Measurements from ENCODE around the gene UBIAD1.

The UBIAD1 gene, protein sequence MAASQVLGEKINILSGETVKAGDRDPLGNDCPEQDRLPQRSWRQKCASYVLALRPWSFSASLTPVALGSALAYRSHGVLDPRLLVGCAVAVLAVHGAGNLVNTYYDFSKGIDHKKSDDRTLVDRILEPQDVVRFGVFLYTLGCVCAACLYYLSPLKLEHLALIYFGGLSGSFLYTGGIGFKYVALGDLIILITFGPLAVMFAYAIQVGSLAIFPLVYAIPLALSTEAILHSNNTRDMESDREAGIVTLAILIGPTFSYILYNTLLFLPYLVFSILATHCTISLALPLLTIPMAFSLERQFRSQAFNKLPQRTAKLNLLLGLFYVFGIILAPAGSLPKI

DNA sequence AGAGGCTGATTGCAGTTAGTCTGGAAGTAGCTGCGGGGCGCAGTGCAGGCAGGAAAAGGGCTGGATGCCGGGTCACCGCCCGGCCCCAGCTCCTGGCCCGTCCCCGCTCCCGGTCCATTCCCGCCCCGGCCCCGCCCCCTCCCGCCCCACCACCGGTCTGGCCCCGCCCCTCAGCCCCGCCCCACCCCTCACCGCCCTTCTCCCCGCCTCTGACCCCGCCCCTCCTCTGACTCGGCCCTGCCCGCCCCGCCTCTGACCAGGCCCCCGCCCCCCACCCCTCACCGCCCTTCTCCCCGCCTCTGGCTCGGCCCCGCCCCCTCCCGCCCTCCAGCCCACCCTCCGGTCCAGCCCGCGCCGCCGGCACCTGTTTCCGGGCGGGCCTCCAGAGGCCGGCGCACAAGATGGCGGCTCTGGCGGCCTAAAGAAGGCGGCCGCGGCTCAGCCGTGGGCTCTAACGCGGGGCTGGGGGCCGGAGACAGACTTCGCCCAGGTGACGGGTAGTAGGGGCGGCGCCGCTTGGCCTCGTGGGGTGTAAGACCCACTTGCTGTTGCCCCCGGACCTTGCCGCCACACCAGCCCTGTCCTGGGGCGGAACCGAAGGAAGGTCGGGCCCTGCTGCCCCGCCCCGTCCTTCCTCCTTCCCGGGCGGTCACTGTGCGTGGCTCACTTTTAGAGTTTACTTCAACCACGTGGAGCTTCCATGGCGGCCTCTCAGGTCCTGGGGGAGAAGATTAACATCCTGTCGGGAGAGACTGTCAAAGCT is at the start of gene UBIAD1:
UBIAD1 (plus strand) TSS at position 367 of the 763 bp plus-strand sequence; CDS start at position 701, 334 bp downstream.
- peak; percentile 86 for DNase-seq

DNA sequence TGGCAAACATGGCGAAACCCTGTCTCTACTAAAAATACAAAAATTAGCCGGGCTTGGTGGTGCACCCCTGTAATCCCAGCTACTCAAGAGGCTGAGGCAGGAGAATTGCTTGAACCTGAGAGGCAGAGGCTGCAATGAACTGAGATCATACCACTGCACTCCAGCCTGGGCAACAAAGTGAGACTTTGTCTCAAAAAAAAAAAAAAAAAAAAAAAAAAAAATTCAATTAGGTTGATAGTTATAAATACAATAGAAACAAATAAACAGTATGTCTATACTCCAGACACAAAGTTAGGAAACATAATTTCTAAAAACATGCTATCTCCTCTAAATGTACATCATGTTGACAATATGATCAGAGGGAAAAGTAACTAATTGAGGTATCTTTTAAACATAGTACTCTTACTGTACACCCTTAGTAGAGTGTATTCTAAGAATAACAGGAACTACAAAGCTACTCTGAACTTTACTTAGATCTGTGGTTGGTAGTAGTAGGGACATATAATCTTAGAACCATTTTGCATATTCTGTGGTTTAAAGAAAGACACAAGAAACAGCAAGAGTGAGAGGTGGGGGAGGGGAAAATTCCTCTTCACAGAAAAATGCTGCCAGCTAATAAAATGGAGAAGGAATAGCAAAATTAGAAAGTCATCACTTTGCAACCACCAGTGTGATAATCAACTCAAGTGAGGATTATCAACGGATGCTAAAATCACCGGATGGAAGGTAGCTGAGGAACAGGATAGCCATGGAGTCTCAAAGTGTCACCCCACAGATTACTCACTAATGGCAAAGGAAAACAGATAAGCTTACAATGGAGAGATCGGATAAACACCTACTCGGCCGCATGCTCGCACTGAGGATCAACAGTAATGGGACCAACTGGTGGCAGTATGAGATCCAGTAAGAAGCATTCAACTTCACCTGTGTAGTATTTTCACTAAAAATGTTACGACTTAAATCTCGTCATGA is 45.6 kb upstream of the UBIAD1 start:
- DNase-seq = peak; percentile 40

DNA sequence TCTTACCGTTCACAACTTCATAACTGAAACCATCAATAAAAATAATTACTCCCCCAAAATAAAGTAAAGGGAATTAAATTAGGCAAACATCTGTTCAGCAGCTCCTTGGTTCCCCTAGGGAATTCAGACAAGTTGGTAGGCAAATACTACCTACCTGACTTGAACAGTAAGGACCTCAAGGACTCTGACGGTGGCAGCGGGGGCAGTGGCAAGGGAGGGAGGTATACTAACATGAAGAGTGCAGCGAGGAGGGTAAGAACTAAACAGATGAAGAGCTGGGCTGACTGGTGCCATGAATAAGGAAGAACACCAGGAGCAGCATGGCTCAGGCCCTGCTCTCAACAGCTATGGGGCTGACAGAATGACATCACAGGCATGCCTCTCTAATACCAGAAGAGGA is 43.8 kb upstream of the UBIAD1 start:
- DNase-seq = no peak

DNA sequence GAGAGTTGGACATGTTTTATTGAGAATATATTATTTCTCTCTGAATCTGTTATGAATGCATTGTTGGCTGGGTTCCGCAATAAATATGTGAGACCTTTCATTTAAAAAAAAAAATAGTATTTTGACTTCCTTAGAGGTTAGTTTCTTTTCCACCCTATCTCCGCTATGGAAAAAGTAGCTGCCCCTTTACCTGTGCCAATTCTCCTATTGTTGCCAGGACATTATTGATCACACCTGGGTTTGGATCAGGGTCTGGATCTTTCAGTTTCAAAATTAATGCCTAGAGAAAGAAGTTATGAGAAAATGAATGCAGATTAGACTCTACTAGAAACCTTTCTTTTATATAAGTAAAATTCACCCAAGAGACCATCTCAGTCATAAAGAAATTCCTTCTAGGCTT is 39.8 kb upstream of the UBIAD1 start:
- no peak for DNase-seq

DNA sequence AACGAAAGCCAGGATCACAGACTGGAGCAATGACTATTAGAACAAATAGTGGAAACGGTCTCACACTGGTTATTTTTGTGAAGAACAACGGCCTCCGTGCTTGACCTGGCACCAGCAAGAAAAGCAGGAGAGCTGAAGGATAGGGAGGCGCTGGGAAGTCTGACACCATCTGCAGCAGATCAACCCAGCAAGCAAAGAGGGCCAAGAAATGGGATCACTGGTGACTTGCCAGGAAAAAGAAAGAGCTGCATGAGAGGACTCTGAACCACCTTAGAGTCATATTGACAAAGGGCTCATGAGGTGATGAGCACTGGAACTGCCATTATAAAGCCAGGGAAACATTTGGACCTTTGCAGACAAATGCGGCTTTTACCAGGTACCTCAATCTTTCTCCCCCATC is 35.6 kb upstream of the UBIAD1 start:
- no peak for DNase-seq

DNA sequence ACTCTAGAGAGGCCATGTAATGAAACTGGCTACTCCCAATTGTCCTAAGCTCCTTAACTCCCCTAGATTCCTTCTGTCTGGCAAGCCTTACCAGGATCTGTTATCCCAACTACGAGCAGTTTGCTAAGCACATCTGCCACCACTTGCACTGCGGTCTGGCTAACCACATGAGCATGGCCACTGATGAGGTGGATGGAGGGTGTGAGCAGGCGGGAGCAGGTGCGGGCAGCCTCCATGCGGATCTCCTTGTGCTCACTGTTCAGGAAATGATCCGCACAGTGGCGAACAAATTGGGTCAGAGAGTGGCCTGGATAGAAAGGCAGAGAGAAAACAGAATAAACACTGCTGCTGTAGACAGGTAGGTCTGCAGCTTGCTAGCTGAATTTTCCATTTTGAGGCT is 34.7 kb upstream of the UBIAD1 start:
- no peak for DNase-seq

DNA sequence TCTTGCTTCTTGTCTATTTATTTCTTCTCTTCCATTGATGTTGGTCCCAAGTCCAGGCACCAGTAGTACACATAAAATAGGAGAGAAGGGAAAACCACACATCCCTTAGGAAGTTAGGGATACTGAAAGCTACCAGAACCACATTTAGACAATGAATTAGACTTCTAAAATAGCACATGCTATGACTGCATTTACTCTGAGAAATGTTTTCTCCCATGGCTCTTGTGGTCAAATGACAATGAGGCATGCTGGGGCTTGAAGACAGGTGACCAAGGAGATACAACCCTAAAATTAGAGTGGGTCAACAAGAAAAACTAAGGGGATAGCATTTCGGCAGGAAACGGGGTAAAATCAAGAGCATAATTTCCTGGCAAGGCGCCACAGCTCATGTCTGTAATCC is 27.8 kb upstream of the UBIAD1 start:
- no peak for DNase-seq

DNA sequence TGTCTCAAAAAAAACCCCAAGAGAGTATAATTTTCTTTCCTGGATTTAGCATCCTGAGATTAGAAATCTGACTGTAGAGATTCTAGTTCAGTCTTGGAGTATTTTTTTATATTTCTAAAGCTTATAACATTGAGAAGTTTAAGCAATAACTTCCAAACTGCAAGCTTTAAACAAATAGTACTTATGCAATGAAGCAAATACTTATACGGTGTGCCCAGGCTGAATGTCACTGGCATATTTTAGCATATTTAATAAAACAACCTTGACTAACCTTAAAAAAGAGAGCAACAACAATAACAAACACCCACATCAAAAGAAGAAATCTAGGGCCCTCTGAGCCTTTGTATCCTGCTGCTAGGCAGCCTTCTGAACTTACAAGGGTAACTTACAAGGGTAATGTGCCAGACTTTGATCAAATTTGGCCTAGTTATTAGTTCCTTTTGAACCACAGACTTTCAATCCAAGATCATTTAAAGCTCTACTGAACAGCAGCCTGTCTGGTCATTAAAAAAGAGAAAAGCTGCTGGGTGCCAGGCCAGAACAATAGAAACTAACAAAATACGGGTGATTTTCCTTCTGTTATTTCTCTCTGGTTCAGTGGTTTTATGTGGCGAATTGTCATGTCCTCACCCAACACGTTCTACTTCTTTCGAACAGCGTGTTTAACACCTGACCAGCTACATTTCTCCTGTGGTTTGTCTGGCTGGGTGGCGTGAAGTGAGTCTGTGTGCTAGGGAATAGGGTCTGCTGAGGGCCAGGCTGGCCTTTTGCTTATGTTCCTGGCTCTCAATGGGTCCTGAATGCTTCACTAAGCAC is 26.9 kb upstream of the UBIAD1 start:
- no peak for DNase-seq

DNA sequence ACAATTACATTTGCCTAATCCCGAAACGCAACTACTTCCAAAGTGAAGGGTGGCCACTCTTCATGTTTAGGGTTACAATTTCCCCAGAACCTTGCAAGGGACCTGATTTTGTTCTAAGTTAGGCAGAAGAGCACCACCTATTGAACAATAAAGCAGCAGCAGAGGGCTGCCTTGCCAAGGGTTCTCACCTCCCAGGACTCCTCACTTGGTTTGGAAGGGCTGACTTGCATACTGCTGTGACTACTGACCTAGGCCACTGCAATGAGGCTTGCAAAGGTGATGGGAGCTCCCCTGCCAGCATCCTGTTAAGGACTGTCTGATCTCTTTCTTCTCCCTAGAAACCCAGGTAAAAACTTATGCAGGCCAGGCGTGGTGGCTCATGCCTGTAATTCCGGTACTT is 24.8 kb upstream of the UBIAD1 start:
- DNase-seq = no peak

DNA sequence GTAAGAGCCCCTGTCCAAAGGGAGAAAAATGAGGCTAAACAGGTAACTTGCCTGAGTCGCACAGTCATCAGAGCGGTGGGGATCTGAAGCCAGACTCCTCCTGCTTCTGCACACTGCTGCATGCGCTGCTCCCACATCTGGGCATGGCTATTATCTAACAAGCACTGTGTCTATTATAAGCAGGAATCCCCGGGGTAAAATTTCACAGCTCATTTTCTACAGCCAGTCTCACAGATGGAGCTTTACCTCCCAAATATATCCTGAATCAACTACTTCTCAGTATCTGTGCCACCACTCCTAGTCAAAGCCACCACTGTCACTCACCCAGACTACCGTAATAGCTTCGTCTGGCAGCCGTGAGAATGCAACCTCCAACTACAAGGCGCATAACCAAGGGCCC is 20.5 kb upstream of the UBIAD1 start:
- no peak for DNase-seq

DNA sequence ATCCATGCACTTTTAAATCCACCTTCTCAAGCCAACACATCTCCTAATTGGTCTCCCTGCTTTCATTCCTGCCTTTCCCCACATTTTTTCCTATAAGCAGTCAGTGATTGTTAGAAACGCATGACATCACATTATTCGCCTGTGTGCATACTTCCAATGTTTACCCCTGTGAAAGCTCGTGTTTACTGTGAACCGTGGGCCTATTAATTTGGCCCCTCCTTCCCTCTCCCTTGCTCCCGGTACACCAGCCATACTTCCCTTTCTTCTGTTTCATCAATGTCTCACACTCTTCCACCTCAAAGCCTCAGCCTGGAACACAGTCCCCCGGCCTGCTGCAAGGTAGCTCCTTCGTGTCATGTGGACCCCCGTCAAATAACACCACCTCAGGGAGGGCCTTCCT is 19.8 kb upstream of the UBIAD1 start:
- DNase-seq = no peak

DNA sequence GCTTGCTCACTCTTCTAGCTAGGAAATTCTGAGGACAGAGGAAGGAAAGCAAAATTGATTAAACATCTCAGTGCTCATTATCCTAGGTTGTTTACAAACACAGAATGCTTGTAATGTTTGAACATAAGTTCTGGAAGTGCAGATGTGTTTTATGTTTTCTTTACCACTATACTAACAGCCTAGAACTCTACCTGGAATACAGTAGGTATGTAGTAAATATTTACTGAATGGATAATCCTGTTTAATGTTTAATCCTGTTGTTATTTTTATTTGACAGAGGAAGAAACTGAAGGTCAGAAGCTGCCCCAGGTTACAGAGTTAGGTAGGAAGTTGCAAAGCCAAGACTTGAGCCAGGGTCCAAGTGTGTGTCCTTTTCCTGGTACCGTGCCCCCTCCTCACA is 16.7 kb upstream of the UBIAD1 start:
- DNase-seq = no peak

DNA sequence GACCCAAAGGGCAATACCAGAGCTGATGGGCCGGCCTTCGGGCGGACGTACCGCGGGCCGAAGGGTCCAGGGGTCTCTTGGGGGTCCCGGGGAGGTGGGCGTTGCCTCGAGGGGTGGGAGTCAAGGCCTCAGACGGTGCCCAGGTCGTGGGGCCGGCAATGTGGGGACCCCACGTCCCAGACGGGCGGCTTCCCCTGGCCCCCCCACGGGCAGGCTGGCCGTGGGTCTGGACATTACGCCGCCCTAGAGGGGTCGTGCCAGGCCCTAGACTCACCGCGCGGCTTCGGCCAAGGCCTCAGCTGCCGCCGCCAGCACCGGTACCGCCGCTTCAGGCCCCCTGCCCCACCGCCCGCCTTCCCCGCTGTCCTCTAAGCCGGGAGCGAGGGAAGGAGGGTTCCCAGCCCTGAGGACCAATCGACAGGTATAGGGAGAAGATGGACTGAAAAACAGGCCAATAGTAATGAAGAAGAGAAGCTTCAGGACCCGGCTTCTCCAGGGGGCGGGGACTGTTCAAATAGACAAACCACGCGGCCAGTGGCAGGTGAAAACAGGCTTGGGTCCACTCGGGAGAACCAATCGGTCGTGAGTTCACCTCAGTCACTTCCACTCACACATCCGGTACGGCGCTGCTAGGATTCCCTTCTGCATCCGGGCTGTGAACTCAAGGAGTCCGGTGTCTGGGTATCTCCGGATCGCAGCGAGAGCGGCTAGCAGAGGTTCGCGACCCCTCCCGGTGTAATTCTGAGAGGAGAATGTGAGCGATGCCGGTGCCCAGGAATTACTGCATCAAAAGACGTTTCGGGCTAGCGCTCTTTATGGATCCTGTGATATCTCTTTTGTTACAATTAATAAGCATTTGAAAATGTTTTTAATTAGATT is 10.6 kb upstream of the UBIAD1 start, which contains the start of gene MTOR:
MTOR (minus strand) TSS at position 381 of the 879 bp plus-strand sequence. CDS start 3,142 bp downstream, outside the sequence.
- peak; percentile 100 for DNase-seq

DNA sequence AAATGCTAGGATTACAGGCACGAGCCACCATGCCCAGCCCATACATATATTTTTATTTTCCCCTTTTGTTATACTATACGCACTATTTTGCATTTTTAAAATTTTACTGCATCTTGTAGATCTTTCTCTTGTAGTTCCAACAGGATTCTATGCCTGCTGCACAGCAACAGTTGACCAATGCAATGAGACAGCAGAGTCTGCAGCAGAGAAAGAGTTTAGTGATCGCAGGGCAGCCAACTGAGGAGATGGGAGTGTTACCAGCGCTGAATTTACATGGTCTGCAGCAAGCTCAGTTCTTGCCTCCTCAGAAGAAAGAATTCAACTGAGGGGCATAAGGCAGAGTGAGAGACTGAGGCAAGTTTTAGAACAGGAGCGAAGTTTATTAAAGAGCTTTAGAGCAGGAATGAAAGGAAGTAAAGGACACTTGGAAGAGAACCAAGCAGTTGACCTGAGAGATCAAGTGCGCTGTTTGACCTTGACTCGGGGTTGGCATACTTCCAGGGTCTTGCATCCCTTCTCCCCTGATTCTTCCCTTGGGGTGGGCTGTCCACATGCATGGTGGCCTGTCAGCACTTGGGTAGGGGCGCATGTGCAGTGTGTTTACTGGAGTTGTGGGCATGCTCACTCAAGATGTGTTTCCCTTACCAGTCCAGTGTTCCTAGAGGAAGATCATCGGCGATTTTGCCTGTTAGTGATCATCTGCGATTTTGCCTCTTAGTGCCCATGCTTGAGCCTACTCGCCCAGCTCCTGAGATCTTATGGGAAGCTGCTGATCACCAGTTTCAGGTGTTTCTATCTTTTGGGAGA is 6.5 kb upstream of the UBIAD1 start:
- DNase-seq = no peak

DNA sequence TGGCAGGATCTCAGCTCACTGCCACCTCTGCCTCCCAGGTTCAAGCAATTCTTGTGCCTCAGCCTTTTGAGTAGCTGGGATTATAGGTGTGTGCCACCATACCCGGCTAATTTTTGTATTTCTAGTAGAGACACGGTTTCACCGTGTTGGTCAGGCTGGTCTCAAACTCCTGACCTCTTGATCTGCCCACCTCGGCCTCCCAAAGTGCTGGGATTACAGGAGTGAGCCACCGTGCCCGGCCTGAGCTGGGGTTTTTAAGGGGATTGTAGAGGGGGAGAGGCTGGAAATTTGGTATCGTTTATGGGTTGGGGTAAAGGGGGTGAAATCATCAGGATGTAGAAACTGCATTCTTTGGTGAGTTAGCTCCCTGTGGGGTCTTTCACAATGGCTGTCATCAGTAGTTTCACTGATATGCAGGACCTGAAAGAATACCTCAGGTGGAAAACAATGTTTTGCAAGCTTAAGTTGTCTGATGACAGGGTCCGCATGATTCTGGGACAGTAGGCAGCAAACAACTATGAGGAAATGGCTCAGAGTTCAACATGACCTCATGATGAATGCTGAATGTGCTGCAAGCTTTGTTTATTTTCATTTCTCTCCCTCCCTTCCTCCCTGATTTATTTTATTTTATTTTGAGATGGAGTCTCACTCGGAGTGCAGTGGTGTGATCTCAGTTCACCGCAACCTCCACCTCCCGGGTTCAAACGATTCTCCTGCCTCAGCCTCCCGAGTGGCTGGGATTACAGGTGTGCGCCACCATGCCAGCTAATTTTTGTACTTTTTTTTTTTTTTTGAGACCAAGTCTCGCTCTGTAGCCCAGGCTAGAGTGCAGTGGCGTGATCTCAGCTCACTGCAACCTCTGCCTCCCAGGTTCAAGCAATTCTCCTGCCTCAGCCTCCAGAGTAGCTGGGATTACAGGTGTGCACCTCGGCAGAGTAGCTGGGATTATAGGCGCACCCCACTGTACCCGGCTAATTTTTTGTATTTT is 5.4 kb upstream of the UBIAD1 start:
- peak; percentile 19 for DNase-seq

DNA sequence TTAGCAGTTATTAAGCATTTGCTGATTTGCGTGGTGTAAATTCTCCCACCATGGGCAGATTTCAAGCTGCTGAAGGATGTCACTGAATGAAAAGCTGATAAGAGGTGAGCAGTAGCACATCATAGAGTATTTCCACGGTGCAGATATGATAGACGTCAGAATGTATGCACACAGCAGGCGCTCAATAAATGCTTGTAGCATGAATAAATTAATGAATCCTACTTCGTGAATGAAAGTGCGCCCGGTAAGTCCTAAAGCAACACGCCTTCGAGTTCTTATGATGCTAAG is 510 bp upstream of the UBIAD1 start:
- DNase-seq = no peak

DNA sequence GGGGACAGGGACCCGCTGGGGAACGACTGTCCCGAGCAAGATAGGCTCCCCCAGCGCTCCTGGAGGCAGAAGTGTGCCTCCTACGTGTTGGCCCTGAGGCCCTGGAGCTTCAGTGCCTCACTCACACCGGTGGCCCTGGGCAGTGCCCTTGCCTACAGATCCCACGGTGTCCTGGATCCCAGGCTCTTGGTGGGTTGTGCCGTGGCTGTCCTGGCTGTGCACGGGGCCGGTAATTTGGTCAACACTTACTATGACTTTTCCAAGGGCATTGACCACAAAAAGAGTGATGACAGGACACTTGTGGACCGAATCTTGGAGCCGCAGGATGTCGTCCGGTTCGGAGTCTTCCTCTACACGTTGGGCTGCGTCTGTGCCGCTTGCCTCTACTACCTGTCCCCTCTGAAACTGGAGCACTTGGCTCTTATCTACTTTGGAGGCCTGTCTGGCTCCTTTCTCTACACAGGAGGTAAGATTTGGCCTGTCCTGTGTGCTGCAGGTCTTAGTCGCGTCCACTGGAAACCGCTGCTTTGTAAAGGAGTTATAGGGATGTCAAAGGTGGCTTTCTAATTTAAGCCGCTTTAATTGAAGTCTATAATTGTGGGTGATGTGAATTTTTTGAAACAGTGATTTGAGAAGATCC is 717 bp downstream of the UBIAD1 start:
- DNase-seq = no peak

DNA sequence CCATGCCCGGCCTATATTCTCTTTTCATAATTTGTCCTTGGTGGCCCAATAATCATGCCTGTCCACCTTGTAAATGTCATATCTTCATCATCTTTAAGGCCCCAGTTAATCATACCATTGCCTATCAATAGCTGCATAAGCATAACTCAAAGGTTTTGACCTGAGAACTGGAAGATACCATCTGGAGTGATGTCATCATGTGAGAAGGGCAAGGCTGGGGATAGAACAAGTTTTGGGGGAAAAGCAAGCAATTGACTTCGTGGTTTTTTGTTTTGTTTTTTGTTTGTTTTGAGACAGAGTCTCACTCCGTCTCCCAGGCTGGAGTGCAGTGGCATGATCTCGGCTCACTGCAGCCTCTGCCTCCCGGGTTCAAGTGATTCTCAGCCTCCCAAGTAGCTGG is 6.2 kb downstream of the UBIAD1 start:
- no peak for DNase-seq

DNA sequence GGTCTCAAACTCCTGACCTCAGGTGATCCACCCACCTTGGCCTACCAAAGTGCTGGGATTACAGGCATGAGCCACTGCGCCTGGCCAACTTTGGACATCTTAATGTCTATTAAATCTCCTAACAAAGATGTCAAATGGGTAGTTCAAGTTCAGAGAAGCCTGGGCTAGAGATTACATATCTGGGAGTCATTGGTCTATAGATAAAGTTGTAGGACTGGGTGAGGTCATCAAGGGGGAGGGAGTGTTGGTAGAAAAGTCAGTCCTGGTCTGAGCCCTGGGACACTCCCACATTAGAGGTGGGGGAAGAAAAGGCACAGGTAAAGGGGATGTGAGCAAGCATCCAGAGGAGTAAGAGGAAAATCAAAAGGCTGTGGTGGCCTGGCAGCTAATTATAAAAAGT is 6.6 kb downstream of the UBIAD1 start:
- no peak for DNase-seq

Measured in fibroblast of skin of right quadriceps (primary cell).